ENCODE results near the gene CALN1. TPM values are rescaled to one million over a fixed set of nuclear protein-coding genes. Genes with fewer than 3 reads are reported as not detected.

The CALN1 gene
- total and polyA plus RNA-seq, 2 of the 8 experiments (the other 6 are each of a cell fraction or from before 2014, with no cell fraction given), result 6.4 to 15.2 TPM

DNA sequence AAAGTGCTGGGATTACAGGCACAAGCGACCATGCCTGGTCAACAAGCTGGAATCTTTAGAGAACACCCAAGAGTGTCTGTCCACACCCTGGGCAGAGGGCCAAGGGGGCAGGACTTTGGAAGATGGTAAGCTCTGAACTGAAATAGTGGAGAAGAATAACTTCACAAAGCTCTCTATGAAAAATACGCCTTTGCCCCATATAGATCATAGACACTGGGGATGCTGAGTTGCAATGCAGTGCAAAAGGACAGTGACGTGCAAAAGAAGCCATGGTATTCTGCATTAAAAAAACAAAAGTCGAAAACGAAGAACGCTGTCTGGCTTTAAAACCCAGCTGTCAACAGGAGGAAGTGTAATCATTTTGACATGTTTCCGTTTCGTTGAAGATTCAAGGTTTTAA, 353.6 kb downstream of the CALN1 start:
- Histone ChIP-seq H3K79me2 (ENCODE audit: control insufficient read depth in 1 of 2, insufficient read depth in 2 of 2, low read length in 2 of 2) (no peaks in the 10 kb centered on the region), H3K9me3 (ENCODE audit: insufficient read depth in 2 of 2, low read depth in 1 of 2, low read length in 1 of 2) (no peaks in the 10 kb centered on the region), H3K4ac (replicated peaks; ENCODE audit: insufficient read length, low read depth, low read length) (no peak overlapping the region), H3K27ac (ENCODE audit: low read depth, low read length) (no peak overlapping the region), H3K18ac (ENCODE audit: extremely low read depth, low read length) (no peak overlapping the region), H3K4me2 (ENCODE audit: insufficient read depth in 1 of 2, low read depth in 2 of 2, low read length in 2 of 2) (no peak overlapping the region), H2AK5ac (ENCODE audit: low read depth, low read length) (no peak overlapping the region), H3K36me3 (ENCODE audit: control insufficient read depth in 2 of 4, insufficient read depth in 4 of 4, low read length in 3 of 4) (no peaks in the 10 kb centered on the region), H3K79me1 (ENCODE audit: low read depth, low read length) (no peaks in the 10 kb centered on the region), H3K4me1 (replicated peaks in 1 of 4; ENCODE audit: control insufficient read depth in 3 of 4, insufficient read depth in 4 of 4, low read length in 3 of 4) (no peaks in the 10 kb centered on the region), H4K91ac (replicated peaks; ENCODE audit: insufficient read length, low read length) (no peak overlapping the region), H3K56ac (replicated peaks; ENCODE audit: insufficient read length, low read depth, low read length) (no peak overlapping the region), H3K14ac (ENCODE audit: insufficient read length) (no peak overlapping the region), H2BK120ac (replicated peaks; ENCODE audit: low read depth, low read length) (no peak overlapping the region), H2AFZ (ENCODE audit: low read length) (no peak overlapping the region), H2BK12ac (ENCODE audit: low read depth, low read length) (no peak overlapping the region), H3K9ac (replicated peaks in 1 of 4; ENCODE audit: extremely low read depth in 1 of 4, low read depth in 3 of 4, low read length in 3 of 4) (no peak overlapping the region), H3K27me3 (replicated peaks in 1 of 4; ENCODE audit: control insufficient read depth in 3 of 4, extremely low read depth in 1 of 4, insufficient read depth in 3 of 4, low read length in 3 of 4) (no peaks in the 10 kb centered on the region), H2BK5ac (ENCODE audit: low read depth, low read length) (no peak overlapping the region), H2BK20ac (ENCODE audit: low read length) (no peak overlapping the region), H3K23me2 (ENCODE audit: low read depth, low read length) (no peaks in the 10 kb centered on the region), H4K5ac (ENCODE audit: insufficient read length, low read depth, low read length) (no peak overlapping the region), H3K23ac (ENCODE audit: insufficient read length) (no peak overlapping the region), H2BK15ac (ENCODE audit: low read length) (no peak overlapping the region), H3K4me3 (ENCODE audit: extremely low read depth in 1 of 4, insufficient read depth in 2 of 4, low read depth in 3 of 4, low read length in 4 of 4) (no peak overlapping the region), H4K8ac (ENCODE audit: extremely low read depth, insufficient read depth, low read length) (no peak overlapping the region), H4K20me1 (replicated peaks in 1 of 2; ENCODE audit: control insufficient read depth in 1 of 2, insufficient read depth in 2 of 2, low read length in 2 of 2) (no peaks in the 10 kb centered on the region)
- FAIRE-seq (no peak), DNase-seq (ENCODE audit: low read depth in 1 of 2, low spot score in 2 of 2) (no peak)
- POLR2A ChIA-PET (ENCODE audit: partially characterized antibody), result interaction anchor here (0.6 kb wide), 1 partner anchor 256 kb away, joined by 3 read pairs; no protein-coding TSS in a partner anchor
- TF ChIP-seq SRF (IDR thresholded peaks at IDR 0.05; ENCODE audit: low read depth, low read length) (no peak), CHD2 (IDR thresholded peaks at IDR 0.05; ENCODE audit: low read length) (no peak), RBBP5 (IDR thresholded peaks at IDR 0.05; ENCODE audit: borderline replicate concordance, low read depth, low read length) (no peak), RFX5 (IDR thresholded peaks at IDR 0.05; ENCODE audit: borderline replicate concordance, low read depth, low read length) (no peak), POU5F1 (IDR thresholded peaks at IDR 0.05; ENCODE audit: low read depth, low read length) (no peak), CEBPB (IDR thresholded peaks at IDR 0.05; ENCODE audit: low read depth, low read length) (no peak), ASH2L (IDR thresholded peaks at IDR 0.05; ENCODE audit: low read length) (no peak), RXRA (IDR thresholded peaks at IDR 0.05; ENCODE audit: insufficient read depth, low read depth, low read length) (no peak), SP2 (IDR thresholded peaks at IDR 0.05; ENCODE audit: low read length) (no peak), SIX5 (IDR thresholded peaks at IDR 0.05; ENCODE audit: low read depth, low read length) (no peak), KDM5A (IDR thresholded peaks at IDR 0.05; ENCODE audit: low read length) (no peak)
- TF ChIP-seq, protein P1, sequence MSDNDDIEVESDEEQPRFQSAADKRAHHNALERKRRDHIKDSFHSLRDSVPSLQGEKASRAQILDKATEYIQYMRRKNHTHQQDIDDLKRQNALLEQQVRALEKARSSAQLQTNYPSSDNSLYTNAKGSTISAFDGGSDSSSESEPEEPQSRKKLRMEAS (IDR thresholded peaks at IDR 0.05), result no peak
- TF ChIP-seq, protein P2, sequence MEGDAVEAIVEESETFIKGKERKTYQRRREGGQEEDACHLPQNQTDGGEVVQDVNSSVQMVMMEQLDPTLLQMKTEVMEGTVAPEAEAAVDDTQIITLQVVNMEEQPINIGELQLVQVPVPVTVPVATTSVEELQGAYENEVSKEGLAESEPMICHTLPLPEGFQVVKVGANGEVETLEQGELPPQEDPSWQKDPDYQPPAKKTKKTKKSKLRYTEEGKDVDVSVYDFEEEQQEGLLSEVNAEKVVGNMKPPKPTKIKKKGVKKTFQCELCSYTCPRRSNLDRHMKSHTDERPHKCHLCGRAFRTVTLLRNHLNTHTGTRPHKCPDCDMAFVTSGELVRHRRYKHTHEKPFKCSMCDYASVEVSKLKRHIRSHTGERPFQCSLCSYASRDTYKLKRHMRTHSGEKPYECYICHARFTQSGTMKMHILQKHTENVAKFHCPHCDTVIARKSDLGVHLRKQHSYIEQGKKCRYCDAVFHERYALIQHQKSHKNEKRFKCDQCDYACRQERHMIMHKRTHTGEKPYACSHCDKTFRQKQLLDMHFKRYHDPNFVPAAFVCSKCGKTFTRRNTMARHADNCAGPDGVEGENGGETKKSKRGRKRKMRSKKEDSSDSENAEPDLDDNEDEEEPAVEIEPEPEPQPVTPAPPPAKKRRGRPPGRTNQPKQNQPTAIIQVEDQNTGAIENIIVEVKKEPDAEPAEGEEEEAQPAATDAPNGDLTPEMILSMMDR (IDR thresholded peaks at IDR 0.05; ENCODE audit: control extremely low read depth in 1 of 3, insufficient read depth in 1 of 3, low read depth in 1 of 3, low read length in 3 of 3), result no peak
- 85% methylated on average over 8 of the region's 8 CpGs; no CpG with 5 or more reads in 1 of the 2 experiments for WGBS, 2 experiments (ENCODE audit: extremely low coverage in 1 of 2, insufficient coverage in 1 of 2, insufficient read length in 1 of 2, insufficient replicate concordance in 2 of 2, low coverage in 1 of 2, low lambda C conversion rate in 2 of 2, missing lambda C conversion rate in 1 of 2)
- CTCF ChIA-PET (ENCODE audit: partially characterized antibody), result interaction anchor here (1.0 kb wide), 1 partner anchor 25 kb away, joined by 3 read pairs; no protein-coding TSS in a partner anchor

Measured in H1 (cell line).